Pancreas (tissue), 10 donors: ENCODE measurements around the gene CACNG7. TPM values are rescaled to one million over a fixed set of nuclear protein-coding genes. Genes with fewer than 3 reads are reported as not detected.
A peak's percentile ranks its signal among the peaks of the same experiment; 100 is the strongest.

ENCODE experiments used
- ATAC-seq, 4 donors: fragments of 200-7000 bp; cut with Tn5 transposase; one replicate each; pipeline versions ENCODE4 v1.8.0 to v1.9.1; 2020; ENCODE audit warnings: mild to moderate bottlenecking in 4 of 4, moderate library complexity in 4 of 4
- DNase-seq, 6 donors: peaks; one replicate each; pipeline ENCODE4 v3.0.0-alpha.2; 2020
- FAIRE-seq: peaks from 2 replicates; lab custom pipeline; 2012; peaks lifted over from hg19 to GRCh38; lab: Jason Lieb, UNC
- H3K27ac ChIP-seq, 4 donors: fragments of 200-600 bp; sonication (generic); 1 replicate in 3 of 4; 2 replicates in 1 of 4; pipeline versions ENCODE4 v1.5.0 to v1.8.0; 2020
- H3K27me3 ChIP-seq, 4 donors: fragments of 200-600 bp; one replicate each; pipeline ENCODE4 v1.8.0; 2021
- H3K36me3 ChIP-seq, 3 donors: fragments of 200-600 bp; sonication (generic) in 1 of 3; one replicate each; pipeline versions ENCODE4 v1.5.0 to v1.8.0; 2020 to 2021
- H3K4me1 ChIP-seq, 3 donors: fragments of 200-600 bp; one replicate each; pipeline ENCODE4 v1.8.0; 2021
- H3K4me3 ChIP-seq, 4 donors: fragments of 200-600 bp; sonication (generic) in 2 of 4; one replicate each; pipeline versions ENCODE4 v1.5.0 to v1.8.0; 2020 to 2021
- H3K9me3 ChIP-seq, 4 donors: fragments of 200-600 bp; one replicate each; pipeline ENCODE4 v1.8.0; 2021
- WGBS, 2 donors: extraction: QIAGEN DNeasy Blood & Tissue Kit; methylation state at CpG; one replicate each; pipeline ENCODE4 v1.1.7; 2013; 5-methylcytosine and 5-hydroxymethylcytosine counted together
- intact Hi-C, 3 donors: fragments of 100-400 bp; cut with DNase I; formaldehyde crosslinking; loops; one replicate each; pipeline versions ENCODE4 v1.11.1 to v1.14.2; 2022
- polyA plus RNA-seq, 2 donors: library from polyadenylated mRNA; stranded (reverse); fragments of 200-250 nt; gene quantifications; one replicate each; pipeline ENCODE4 v1.2.3, GENCODE V29; 2013
- total RNA-seq, 6 donors: library from RNA; stranded (reverse); fragmentation: NEBNext Ultra II Directional in 4 of 6; extraction: Animal tissue kit (Norgen Biotek cat#: 25700) in 4 of 6; gene quantifications; one replicate each; pipeline versions ENCODE4 v1.2.1 to v1.2.4, GENCODE V29; 2021 to 2023
- TF ChIP-seq, protein P1 (sequence below), 4 donors: fragments of 200-600 bp; sonication (generic) in 3 of 4; IDR thresholded peaks; one replicate each; pipeline versions ENCODE4 v1.5.0 to v1.8.0; 2021; ENCODE audit warnings: antibody characterized with exemption in 4 of 4
- donor health status: healthy with polysubstance abuse.
- donor health status: DM: no; HTN: no; CAD: no; lungs with moderate emphysema.
- donor health status: DM: no; HTN: no; CAD: no.
- donor health status: control.
- donor health status: control.
- donor health status: Bipolar disorder and iron deficiency.
- donor health status: DM: yes; HTN: yes; CAD: no.
- donor health status: DM: no; HTN: no; CAD: no.
- donor health status: DM: no; HTN: no; CAD: no.
- donor health status: DM: yes; HTN: yes; CAD: no.

Gene CACNG7
- total and polyA plus RNA-seq, 8 donors, result 0.02 to 0.09 (median 0.06) TPM; not detected in 4

- peaks cover 0 to 16% (median 6%) of the 10 kb centered on the region in 4 donors for H3K27me3 ChIP-seq
- DNase-seq (peak in 1 of 6 donors; percentile 10), FAIRE-seq (no peak), ATAC-seq (no peak)
- H3K4me3 ChIP-seq, result no peak overlapping the region
- TF ChIP-seq, protein P1, sequence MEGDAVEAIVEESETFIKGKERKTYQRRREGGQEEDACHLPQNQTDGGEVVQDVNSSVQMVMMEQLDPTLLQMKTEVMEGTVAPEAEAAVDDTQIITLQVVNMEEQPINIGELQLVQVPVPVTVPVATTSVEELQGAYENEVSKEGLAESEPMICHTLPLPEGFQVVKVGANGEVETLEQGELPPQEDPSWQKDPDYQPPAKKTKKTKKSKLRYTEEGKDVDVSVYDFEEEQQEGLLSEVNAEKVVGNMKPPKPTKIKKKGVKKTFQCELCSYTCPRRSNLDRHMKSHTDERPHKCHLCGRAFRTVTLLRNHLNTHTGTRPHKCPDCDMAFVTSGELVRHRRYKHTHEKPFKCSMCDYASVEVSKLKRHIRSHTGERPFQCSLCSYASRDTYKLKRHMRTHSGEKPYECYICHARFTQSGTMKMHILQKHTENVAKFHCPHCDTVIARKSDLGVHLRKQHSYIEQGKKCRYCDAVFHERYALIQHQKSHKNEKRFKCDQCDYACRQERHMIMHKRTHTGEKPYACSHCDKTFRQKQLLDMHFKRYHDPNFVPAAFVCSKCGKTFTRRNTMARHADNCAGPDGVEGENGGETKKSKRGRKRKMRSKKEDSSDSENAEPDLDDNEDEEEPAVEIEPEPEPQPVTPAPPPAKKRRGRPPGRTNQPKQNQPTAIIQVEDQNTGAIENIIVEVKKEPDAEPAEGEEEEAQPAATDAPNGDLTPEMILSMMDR (IDR thresholded peaks at IDR 0.05), result no peak
- 3 to 5% methylated on average over 42 to 55 of the region's 55 CpGs for WGBS, 2 donors
- intact Hi-C loops, result no loop called here
- no peak overlapping the region for H3K27ac ChIP-seq
- H3K9me3 ChIP-seq, result no peaks in the 10 kb centered on the region
- no peaks in the 10 kb centered on the region for H3K4me1 ChIP-seq
- H3K36me3 ChIP-seq, result no peaks in the 10 kb centered on the region
Measured at GRCh38 chr19:53942001-53942786, 33.1 kb downstream of the CACNG7 start.

DNA sequence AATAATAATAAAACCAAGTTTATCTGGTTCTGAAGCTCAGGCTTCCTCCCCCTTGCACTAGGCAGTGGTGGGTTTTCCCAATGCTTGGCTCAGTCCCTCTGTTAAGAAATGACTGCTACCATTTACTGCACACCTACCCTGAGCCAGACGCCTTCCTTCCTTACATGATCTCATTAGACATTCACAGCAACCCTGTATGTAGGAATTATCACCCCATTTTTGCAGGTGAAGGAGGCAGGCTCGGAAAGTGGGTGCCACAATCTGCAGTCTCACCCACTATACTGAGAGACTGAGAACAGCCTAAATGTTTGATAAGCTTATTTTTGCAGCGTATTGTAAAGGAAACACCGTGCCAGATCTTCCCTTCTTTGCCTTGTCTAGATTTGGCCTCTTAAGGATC, 35.3 kb downstream of the CACNG7 start:
- Histone ChIP-seq H3K27me3 (peaks cover 0 to 20% (median 6%) of the 10 kb centered on the region in 4 donors), H3K36me3 (no peaks in the 10 kb centered on the region), H3K4me1 (no peaks in the 10 kb centered on the region), H3K27ac (no peak overlapping the region), H3K4me3 (no peak overlapping the region), H3K9me3 (no peaks in the 10 kb centered on the region)
- DNase-seq (no peak), FAIRE-seq (no peak), ATAC-seq (no peak)
- 56 to 63% methylated on average over 4 of the region's 4 CpGs for whole genome bisulfite sequencing, 2 donors
- intact Hi-C loops, result no loop called here
- TF ChIP-seq, protein P1 (IDR thresholded peaks at IDR 0.05), result no peak

GRCh38 chr19:53944933-53945332, 35.9 kb downstream of the CACNG7 start:
- DNase-seq (no peak), ATAC-seq (no peak), FAIRE-seq (no peak)
- H3K36me3 ChIP-seq, result no peaks in the 10 kb centered on the region
- WGBS, 2 donors, result 60 to 70% methylated on average over 4 of the region's 4 CpGs
- TF ChIP-seq, protein P1 (IDR thresholded peaks at IDR 0.05), result no peak
- peaks cover 0 to 20% (median 6%) of the 10 kb centered on the region in 4 donors for H3K27me3 ChIP-seq
- intact Hi-C loops, result no loop called here
- H3K9me3 ChIP-seq, result no peaks in the 10 kb centered on the region
- no peak overlapping the region for H3K4me3 ChIP-seq
- H3K4me1 ChIP-seq, result no peaks in the 10 kb centered on the region
- H3K27ac ChIP-seq, result no peak overlapping the region

- H3K9me3 ChIP-seq, result no peaks in the 10 kb centered on the region
- no peaks in the 10 kb centered on the region for H3K36me3 ChIP-seq
- TF ChIP-seq, protein P1 (IDR thresholded peaks at IDR 0.05), result no peak
- 27 to 33% methylated on average over 9 of the region's 9 CpGs for WGBS, 2 donors
- no peak for DNase-seq
- no peak overlapping the region for H3K4me3 ChIP-seq
- no peak for ATAC-seq
- no peaks in the 10 kb centered on the region for H3K4me1 ChIP-seq
- intact Hi-C loops, result no loop called here
- FAIRE-seq, result no peak
- H3K27ac ChIP-seq, result no peak overlapping the region
- peaks cover 0 to 20% (median 6%) of the 10 kb centered on the region in 4 donors for H3K27me3 ChIP-seq
Measured at GRCh38 chr19:53945441-53945840, 36.4 kb downstream of the CACNG7 start.

DNA sequence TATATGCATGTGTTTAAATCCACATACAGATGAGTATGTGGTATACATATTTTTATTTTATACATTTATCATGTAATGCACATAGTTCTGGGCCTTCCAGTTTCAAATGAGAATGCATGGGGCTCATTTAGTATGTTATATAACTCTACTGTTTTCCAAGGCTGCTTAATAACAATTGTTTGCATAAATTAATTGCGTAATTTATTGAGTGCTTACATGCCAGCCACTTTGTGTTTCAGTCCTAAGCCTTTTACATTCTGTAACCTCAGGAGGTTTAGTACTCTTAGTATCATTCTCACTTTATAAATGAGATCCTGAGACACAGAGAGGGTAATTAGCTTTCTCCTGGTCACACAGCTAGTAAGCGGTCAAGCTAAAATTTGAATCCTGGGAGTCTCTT, 36.9 kb downstream of the CACNG7 start:
- WGBS, 2 donors, result 81 to 87% methylated on average over 2 of the region's 2 CpGs
- Histone ChIP-seq H3K27me3 (peaks cover 0 to 20% (median 6%) of the 10 kb centered on the region in 4 donors), H3K36me3 (no peaks in the 10 kb centered on the region), H3K27ac (no peak overlapping the region), H3K4me1 (no peaks in the 10 kb centered on the region), H3K9me3 (no peaks in the 10 kb centered on the region), H3K4me3 (no peak overlapping the region)
- no peak for FAIRE-seq
- ATAC-seq, result no peak
- intact Hi-C loops, result no loop called here
- DNase-seq, result no peak
- TF ChIP-seq, protein P1 (IDR thresholded peaks at IDR 0.05), result no peak
